ENCODE results near the gene FBXO9.
"Not testable (repeated sequence)": the region's sequence is repeated elsewhere in the genome, so short reads cannot be mapped to it uniquely, and the experiment has no call there.

The FBXO9 gene

GRCh38 chr6:53048431-53049195, 16.6 kb upstream of the FBXO9 start:
- DNase-seq (ENCODE audit: low spot score): peak; percentile 64

GRCh38 chr6:53049415-53049814, 15.8 kb upstream of the FBXO9 start:
- no peak for DNase-seq (ENCODE audit: low spot score)

- DNase-seq (ENCODE audit: low spot score): not testable (repeated sequence)
Observed at GRCh38 chr6:53052152-53052551, 13.1 kb upstream of the FBXO9 start.

GRCh38 chr6:53054532-53054931, 10.7 kb upstream of the FBXO9 start:
- no peak for DNase-seq (ENCODE audit: low spot score)

- no peak for DNase-seq (ENCODE audit: low spot score)
Observed at GRCh38 chr6:53055873-53056272, 9.3 kb upstream of the FBXO9 start.

GRCh38 chr6:53056273-53056672, 8.9 kb upstream of the FBXO9 start:
- DNase-seq (ENCODE audit: low spot score): no peak

GRCh38 chr6:53058388-53059195, 6.6 kb upstream of the FBXO9 start:
- DNase-seq (ENCODE audit: low spot score): no peak

- no peak for DNase-seq (ENCODE audit: low spot score)
Observed at GRCh38 chr6:53059648-53060589, 5.3 kb upstream of the FBXO9 start.

- no peak for DNase-seq (ENCODE audit: low spot score)
Observed at GRCh38 chr6:53062169-53062539, 3.0 kb upstream of the FBXO9 start.

GRCh38 chr6:53064255-53064654, 949 bp upstream of the FBXO9 start:
- not testable (repeated sequence) for DNase-seq (ENCODE audit: low spot score)

- DNase-seq (ENCODE audit: low spot score): peak; percentile 93
Observed at GRCh38 chr6:53064726-53065265, 408 bp upstream of the FBXO9 start.

GRCh38 chr6:53066077-53066417, 843 bp downstream of the FBXO9 start:
- DNase-seq (ENCODE audit: low spot score): peak; percentile 53

GRCh38 chr6:53066874-53067706, 1.9 kb downstream of the FBXO9 start:
- no peak for DNase-seq (ENCODE audit: low spot score)

- DNase-seq (ENCODE audit: low spot score): no peak
Observed at GRCh38 chr6:53067849-53068361, 2.7 kb downstream of the FBXO9 start.

GRCh38 chr6:53069427-53069826, 4.2 kb downstream of the FBXO9 start:
- no peak for DNase-seq (ENCODE audit: low spot score)

- DNase-seq (ENCODE audit: low spot score): no peak
Observed at GRCh38 chr6:53070806-53071205, 5.6 kb downstream of the FBXO9 start.

GRCh38 chr6:53074347-53074746, 9.1 kb downstream of the FBXO9 start:
- no peak for DNase-seq (ENCODE audit: low spot score)

GRCh38 chr6:53080813-53081212, 15.6 kb downstream of the FBXO9 start:
- DNase-seq (ENCODE audit: low spot score): no peak

- no peak for DNase-seq (ENCODE audit: low spot score)
Observed at GRCh38 chr6:53086302-53086701, 21.1 kb downstream of the FBXO9 start.

- DNase-seq (ENCODE audit: low spot score): no peak
Observed at GRCh38 chr6:53089948-53090347, 24.7 kb downstream of the FBXO9 start.

GRCh38 chr6:53090576-53090975, 25.4 kb downstream of the FBXO9 start:
- DNase-seq (ENCODE audit: low spot score): no peak
